HG03039 (cell line): ENCODE measurements around the gene NUP93.

Experiments
- ATAC-seq: cut with Tn5 transposase; IDR thresholded peaks from one replicate; pipeline ENCODE4 v1.9.1; 2021; ENCODE audit warnings: mild to moderate bottlenecking, moderate library complexity; ENCODE audit not compliant: unreplicated experiment

Gene NUP93

DNA sequence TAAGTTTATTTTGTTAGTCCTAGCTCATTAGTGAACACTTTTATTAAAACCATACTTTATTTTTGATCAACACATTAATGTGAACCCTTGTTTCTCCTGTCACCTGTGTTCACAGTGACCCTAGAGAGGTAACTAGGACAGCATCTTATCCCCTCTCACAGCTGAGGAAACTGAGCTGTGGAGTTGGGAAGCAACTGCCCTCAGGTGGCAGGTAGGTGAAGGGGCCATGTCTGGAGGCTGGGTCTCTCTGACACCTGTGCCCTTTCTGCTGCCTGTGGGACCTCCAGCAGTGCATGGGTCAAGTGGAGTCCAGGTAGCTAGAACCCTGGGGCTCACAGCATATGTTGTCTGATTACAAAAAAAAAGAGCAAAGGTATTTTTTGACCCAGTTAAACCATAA lies 112.2 kb downstream of the NUP93 start:
- ATAC-seq: no peak

DNA sequence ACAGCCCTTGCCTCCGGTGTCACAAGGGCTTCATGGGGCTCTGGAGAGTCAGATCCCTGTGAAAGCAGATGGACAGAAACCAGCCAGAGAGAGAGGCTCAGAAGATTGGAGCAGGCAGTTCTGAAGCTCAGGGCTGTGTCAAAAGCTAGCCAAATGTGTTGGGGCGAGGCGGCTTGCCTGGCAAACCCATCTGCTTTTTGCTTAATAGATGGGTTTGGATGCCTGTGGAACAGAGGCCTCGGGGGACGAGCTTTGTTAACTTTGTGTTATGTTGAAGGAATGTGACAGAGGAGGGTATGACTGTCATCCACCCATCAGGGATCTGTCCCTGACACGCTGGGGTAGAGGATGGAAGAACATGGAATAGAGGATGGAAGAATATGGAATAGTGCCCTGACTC lies 114.1 kb downstream of the NUP93 start:
- ATAC-seq: no peak

DNA sequence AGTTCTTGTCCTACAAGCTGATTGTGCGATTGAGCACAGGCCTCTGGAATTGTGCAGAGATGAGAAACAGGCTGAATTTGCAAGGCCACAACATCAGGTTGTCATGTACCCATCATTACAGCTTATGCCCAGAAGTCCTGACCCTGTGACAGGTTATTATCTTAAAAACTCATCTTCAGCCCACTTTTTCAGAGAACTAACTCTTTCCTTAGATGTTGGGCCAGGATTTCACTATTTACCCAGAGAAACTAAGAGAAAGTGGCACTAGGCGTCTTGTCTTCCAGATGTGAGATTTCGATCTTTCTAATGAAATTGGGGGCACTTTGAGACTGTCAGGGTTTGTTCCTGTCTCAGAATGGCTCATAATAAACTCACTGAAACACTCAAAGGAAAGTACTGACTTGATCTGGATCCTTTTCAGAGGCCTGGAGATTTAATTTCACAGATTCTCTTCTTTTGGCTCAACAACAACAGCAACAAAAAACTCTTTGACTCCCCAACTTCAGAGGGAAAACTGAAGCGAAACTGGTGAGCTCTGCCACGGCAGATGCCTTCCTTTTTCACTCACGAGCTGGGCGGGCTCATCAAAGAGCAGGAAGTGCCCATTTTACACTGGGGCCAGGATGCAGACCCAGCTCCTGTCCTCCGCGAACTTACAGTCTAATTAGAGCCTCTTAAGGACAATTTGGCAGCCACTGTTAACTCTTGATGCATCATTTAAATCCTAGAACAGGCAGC lies 117.4 kb downstream of the NUP93 start:
- no peak for ATAC-seq

DNA sequence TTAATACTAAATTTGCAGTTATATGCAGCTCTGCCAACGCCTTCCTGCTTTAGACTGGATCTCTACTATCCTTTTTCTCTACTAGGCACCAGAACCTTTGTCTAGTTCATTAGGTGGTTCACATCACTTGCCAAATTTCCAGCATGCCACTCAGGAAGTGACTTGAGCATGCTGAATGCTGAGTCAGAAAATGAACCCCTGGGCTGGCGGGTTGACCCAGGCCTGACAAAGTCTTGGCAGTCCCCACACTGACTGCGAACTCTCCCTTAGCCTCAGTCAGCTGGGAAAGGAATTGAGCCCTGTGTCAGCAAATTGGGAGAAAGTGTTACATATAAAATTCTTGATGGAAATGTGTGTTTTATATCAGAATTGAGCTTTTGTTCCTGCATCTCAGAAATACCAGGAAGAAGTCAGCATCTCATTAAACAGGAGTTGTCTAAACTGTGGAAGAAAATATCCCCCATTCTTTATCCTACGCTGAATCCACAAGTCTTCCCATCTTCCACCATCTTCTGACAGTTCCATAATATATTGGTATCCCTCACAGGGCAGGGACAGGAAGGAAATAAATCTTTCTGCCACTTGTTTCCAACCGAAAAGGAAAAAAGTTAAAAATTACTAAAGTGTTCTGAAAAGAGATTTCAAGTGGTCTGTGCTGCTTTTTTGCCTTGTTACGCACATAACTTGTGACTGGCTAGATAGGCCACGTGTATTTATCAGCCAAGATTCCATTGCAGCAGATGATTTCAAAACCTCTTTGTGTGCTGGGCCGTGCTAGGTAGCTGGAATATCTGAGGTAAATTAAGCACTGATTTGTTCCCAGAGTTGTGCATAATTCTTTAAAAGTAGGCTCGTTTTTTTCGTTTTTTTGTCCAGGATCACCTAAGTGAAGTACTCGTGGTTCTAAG lies 118.4 kb downstream of the NUP93 start:
- ATAC-seq: no peak

- ATAC-seq: no peak
Measured at GRCh38 chr16:56848955-56849689, 119.2 kb downstream of the NUP93 start.

GRCh38 chr16:56849690-56850680 lies 120.1 kb downstream of the NUP93 start:
- no peak for ATAC-seq

DNA sequence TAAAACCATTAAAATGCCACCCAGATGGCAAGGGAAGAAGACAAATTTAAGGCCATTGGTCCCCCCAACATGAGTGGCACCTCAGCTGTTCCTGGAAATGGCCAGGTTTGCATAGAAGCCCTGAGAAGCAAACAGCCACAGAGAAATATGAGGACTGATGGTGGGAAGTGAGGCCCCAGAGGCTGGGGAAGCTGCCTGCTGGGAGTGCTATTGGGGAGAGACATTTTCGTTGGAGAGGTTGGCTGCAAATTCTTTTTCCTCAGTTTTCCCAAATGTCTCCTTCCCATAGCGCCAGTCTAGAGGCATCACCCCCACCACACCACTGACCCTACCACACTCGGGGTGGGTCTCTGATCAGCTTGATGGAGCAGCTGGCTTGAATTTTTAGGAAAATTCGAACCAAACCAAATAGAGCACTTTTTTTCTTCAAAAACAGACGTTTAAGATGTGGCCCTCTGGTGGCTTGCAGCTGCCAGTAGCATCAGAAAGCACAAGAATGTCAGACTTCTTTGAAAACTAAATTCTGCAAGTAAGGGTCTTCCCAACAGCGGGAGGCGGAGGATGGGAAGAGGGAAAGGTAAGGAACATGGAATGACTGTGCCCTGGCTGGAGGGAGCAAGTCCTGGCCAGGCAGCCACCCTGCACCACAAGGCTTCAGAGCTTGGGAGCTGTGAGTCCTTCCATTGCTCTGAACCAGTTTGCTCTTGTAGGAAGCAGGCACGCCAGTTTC lies 121.9 kb downstream of the NUP93 start:
- ATAC-seq: no peak

DNA sequence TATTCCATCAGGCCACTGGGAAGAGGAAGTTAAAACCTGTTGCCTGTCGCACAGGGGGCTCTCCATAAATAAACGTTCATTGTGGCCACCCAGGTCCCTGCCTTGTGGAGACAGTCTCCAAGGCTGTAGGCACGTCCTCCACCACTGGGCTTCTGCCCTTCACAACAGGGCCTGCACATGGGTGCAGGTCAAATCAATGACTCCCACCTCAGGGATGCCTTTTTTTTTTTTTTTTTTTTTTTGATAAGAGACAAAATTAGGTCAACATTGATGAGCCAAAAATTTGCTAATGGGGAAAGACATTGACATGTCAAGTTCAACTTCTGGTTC lies 122.4 kb downstream of the NUP93 start:
- ATAC-seq: no peak

- no peak for ATAC-seq
Measured at GRCh38 chr16:56852968-56853367, 123.0 kb downstream of the NUP93 start.

GRCh38 chr16:56855201-56855600 lies 125.3 kb downstream of the NUP93 start:
- ATAC-seq: no peak

DNA sequence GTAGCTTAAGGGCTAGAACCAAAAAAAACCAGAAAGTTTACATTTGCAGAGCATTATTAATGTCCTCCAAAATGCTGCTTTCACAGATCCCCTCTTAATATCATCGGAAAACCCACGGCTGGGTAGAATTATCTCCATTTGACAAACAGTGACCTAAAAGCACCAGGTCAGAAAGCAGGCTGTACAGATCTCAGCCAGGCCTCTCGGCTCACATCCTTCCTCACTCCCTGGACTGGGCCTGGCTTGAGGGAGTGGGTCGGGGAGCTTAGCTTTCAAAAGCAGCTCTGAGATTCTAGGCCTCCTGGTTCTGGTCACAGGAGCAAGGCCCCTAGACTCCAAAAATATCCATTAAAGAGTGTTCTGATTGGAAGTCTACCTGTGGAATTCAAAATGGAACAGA lies 126.0 kb downstream of the NUP93 start:
- no peak for ATAC-seq

DNA sequence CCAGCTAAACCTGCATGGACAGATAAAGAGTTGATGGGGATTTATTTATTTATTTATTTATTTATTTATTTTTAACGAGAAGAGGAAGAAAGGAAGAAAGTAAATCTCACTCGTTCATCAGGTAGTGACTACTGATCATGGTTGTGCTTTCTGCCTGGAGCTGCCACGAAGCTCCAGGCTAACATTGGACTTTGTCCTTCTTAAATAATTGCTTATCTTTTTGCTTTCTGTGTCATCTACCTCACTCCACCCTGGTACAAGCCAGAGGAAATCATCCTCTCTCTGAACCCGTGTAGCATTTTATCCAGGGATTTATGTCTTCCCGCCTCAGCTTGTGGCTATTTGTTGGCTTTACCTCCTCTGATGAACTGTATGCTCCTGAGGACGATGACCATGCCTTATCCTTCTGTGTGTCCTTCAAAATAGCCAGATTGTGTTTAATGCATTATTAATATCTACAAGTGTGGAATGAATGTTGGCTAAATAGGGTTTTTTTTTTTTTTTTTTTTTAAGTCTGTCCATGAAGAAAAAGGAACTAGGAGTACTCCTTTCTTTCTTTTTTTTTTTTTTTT lies 127.0 kb downstream of the NUP93 start:
- ATAC-seq: no peak

DNA sequence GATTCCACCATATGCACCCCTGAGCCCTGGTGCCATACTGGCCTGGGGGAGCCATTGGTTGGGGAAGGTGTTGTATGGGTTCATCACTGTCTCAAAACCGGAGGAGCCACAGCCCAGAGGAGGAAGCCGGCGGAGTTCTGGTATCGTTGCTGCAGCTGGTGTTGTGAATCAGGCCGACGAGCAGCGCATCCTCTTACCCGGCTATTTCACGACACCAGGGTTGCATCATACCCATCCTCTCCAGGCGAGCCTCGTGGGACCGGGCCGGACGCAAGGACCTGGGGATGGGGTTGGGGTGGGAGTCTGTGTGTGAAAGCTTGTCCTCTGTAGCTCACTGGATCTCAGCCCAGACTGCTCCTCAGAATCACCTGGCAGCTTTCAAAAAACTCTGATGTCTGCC lies 128.4 kb downstream of the NUP93 start:
- no peak for ATAC-seq

DNA sequence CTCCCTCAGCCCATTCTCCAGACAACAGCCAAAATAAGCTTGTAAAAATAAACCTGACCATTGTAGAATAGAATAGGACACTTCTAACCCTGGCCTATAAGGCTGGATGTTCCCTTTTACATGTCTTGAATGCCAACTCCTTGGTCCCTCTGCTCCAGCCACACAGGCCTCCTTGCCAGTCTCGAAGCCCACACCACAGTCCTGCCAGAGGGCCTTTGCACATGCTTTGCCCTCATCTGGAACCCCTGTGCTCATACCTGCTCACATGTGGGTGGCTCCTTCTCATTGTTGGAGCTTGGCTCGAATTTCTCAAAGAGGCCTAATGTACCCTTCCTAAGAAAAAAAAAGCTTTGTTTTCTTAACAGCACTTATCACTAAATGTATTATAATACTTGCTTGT lies 129.7 kb downstream of the NUP93 start:
- ATAC-seq: no peak

DNA sequence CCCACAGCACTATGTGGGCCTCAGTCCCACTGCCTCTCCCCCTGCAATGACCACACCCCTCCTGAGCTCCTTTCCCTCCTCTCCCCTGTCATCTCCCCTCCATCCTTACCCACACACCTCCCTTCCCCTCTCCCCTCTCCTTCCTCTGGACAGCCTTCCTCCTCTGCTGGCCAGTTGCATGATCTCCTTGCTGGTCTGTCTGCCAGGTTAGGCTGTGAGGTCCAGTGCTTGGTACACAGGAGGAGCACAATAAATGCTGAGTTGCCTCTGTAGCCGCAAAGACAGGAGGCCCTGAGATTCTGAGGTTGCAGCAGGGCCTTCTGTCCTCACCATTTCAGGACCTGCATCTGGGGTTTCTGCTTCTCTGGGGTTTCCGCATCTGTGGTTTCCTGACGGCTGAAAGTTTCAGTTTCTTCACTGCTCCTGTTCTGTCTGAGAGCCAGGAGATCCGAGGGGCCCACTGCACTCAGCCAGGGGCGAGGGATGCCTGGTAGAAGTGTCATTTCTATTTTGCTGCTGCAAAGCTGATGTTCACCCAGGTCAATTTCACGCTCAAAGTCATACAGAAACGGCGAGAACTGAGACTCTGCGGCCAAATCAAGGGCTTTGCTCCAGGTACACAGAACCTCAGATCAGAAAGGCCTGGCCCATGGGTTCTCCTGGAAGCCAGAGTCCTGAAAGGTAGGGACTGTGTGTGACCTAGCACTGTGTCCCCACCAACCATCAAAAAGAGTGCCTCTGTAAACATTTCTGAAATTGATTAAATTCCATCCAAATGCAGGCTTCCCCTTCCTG lies 130.5 kb downstream of the NUP93 start:
- ATAC-seq: peak; percentile 66

DNA sequence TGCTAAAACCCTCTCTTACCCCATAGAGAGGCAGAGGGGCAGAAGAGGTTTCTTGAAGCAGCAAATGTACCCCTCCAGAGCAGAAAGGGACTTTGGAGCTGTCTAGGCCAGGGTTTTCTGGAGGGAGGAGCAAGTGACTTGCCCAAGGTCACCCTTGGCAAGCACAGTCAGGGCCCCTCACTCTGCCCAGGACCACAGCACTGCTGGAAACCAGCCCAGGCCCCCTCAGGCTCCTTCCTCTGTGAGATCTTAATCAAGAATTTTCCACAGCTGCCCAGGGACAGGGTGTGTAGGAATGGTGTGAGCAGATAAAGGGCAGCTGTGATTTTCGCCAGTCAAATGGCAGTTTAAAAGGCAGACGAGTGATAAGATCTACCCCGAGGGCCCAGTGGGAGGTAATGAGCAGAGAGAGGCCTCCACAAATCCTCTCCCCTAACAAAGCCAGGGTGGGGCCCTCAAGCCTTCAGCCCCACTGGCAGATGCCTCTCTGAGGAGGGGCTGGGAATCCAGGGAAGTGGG lies 131.2 kb downstream of the NUP93 start:
- no peak for ATAC-seq

GRCh38 chr16:56861756-56862155 lies 131.8 kb downstream of the NUP93 start:
- ATAC-seq: no peak

- ATAC-seq: no peak
Measured at GRCh38 chr16:56862776-56863175, 132.8 kb downstream of the NUP93 start.
